PC-3 (cell line): ENCODE data around the gene RNF157. TPM values are rescaled to one million over a fixed set of nuclear protein-coding genes. Genes with fewer than 3 reads are reported as not detected.
A peak's percentile ranks its signal among the peaks of the same experiment; 100 is the strongest.

ENCODE experiments used
- ATAC-seq: fragments of 200-7000 bp; cut with Tn5 transposase; 2 replicates; pipeline ENCODE4 v1.9.1; 2020; ENCODE audit warnings: mild to moderate bottlenecking, moderate library complexity
- BruUV-seq: library from RNA; stranded (reverse); fragments of 400-500 nt; replicated peaks from 2 replicates; lab custom pipeline; 2021; lab: Mats Ljungman, UMichigan
- CTCF ChIA-PET: fragments of 300-600 bp; sonication (Branson Sonifier 250); formaldehyde crosslinking; loops from one replicate; lab custom pipeline; 2022; ENCODE audit warnings: antibody characterized with exemption; lab: Charles Lee
- POLR2A ChIA-PET: fragments of 300-600 bp; sonication (Branson Sonifier 250); formaldehyde crosslinking; loops from one replicate; lab custom pipeline; 2022; ENCODE audit warnings: antibody characterized with exemption; ENCODE audit not compliant: unreplicated experiment; lab: Charles Lee
- DNase-seq: peaks from one replicate; pipeline ENCODE4 v3.0.0-alpha.2; 2015
- H2AFZ ChIP-seq: fragments of 300-600 bp; sonication (generic); 2 replicates; pipeline ENCODE4 v1.6.0; 2016; ENCODE audit warnings: antibody characterized with exemption, low read length
- H3F3A ChIP-seq: fragments of 300-600 bp; sonication (generic); one replicate; pipeline ENCODE4 v1.6.0; 2017; ENCODE audit warnings: antibody characterized with exemption, low read length, control low read depth, mild to moderate bottlenecking; ENCODE audit not compliant: unreplicated experiment
- H3K27ac ChIP-seq: fragments of 300-600 bp; sonication (generic); 2 replicates; pipeline ENCODE4 v1.5.1; 2016; ENCODE audit warnings: mild to moderate bottlenecking, low read length
- H3K27me3 ChIP-seq: fragments of 300-600 bp; sonication (generic); 2 replicates; pipeline ENCODE4 v1.6.1; 2016; ENCODE audit warnings: low read length, mixed read lengths
- H3K36me3 ChIP-seq: fragments of 300-600 bp; sonication (generic); 2 replicates; pipeline ENCODE4 v1.6.1; 2016; ENCODE audit warnings: low read depth, mixed run types, low read length, mixed read lengths
- H3K4me1 ChIP-seq: fragments of 300-600 bp; sonication (generic); 2 replicates; pipeline ENCODE4 v1.5.1; 2016; ENCODE audit warnings: low read length; ENCODE audit not compliant: insufficient read depth
- H3K4me2 ChIP-seq: fragments of 300-600 bp; sonication (generic); 2 replicates; pipeline ENCODE4 v1.6.0; 2016; ENCODE audit warnings: low read length
- H3K4me3 ChIP-seq: fragments of 300-600 bp; sonication (generic); 2 replicates; pipeline ENCODE4 v1.5.1; 2016; ENCODE audit warnings: mild to moderate bottlenecking, low read length, mixed read lengths
- H3K79me2 ChIP-seq: fragments of 300-600 bp; sonication (generic); 2 replicates; pipeline ENCODE4 v1.6.1; 2017; ENCODE audit warnings: low read length, mixed read lengths
- H3K9ac ChIP-seq: fragments of 300-600 bp; sonication (generic); 2 replicates; pipeline ENCODE4 v1.6.0; 2016; ENCODE audit warnings: mild to moderate bottlenecking, low read length
- H3K9me2 ChIP-seq: fragments of 300-600 bp; sonication (generic); replicated peaks from 2 replicates; pipeline ENCODE4 v1.6.1; 2016; ENCODE audit warnings: mixed run types, low read length, mixed read lengths
- H3K9me3 ChIP-seq: fragments of 300-600 bp; sonication (generic); 2 replicates; pipeline ENCODE4 v1.6.1; 2016; ENCODE audit warnings: low read length, mixed read lengths
- H4K20me1 ChIP-seq: fragments of 300-600 bp; sonication (generic); 2 replicates; pipeline ENCODE4 v1.6.1; 2016; ENCODE audit warnings: low read length, mixed read lengths
- CTCF ChIP-seq: fragments of 300-600 bp; sonication (generic); conservative IDR thresholded peaks from 2 replicates; pipeline ENCODE4 v1.5.1; 2017; ENCODE audit warnings: antibody characterized with exemption, low read depth, mild to moderate bottlenecking, low read length
- EZH2 ChIP-seq: fragments of 300-600 bp; sonication (generic); IDR thresholded peaks from one replicate; pipeline ENCODE4 v1.6.1; 2017; ENCODE audit warnings: antibody characterized with exemption, mild to moderate bottlenecking, low read length; ENCODE audit not compliant: unreplicated experiment
- EZH2phosphoT487 ChIP-seq: fragments of 300-600 bp; sonication (generic); IDR thresholded peaks from 2 replicates; pipeline ENCODE4 v1.6.1; 2018; ENCODE audit warnings: mild to moderate bottlenecking, antibody characterized with exemption, low read length, borderline replicate concordance
- intact Hi-C: fragments of 100-400 bp; cut with micrococcal nuclease; formaldehyde crosslinking; loops from 2 replicates; pipeline ENCODE4 v1.9.0; 2023
- total RNA-seq: library from RNA; depleted of rRNA; stranded (reverse); fragments of >200 nt; gene quantifications from 2 replicates; pipeline ENCODE4 v1.2.3, GENCODE V29; 2014

Gene RNF157
- total RNA-seq, 1 experiment from 2014 or later = 7.4 TPM

DNA sequence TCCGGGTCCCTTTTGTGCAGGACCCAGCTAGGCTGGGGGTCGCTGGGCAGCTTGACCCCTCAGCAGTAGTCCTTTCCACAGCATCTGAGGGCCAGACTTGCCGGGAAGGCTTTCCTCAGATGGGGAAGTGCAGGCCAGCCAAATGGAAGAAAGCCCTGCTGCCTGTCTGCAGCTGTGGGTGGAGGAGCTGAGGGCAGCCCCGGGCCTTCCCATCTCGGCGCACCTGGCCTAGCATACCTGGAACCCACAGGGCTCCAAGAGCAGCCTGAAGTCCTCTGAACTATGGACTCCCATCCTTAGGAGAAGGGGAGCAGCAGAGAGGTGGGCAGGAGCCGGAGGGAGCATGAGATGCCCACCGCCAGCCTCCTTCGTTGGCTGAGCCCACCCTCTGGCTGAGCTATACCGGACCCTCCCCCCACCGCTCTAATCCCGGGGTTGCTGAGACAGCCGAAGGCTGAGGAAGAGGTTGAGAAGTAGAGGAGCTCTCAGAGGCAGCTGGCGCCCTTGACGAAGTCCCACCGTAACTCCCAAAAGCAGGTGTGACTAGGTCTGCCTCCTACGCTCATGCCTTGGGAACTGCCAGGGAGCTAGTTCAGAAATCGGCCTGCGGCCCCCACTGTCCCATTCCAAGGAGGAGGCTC is 38.1 kb upstream of the RNF157 start:
- no peak overlapping the region for H3K4me3 ChIP-seq
- H2AFZ ChIP-seq = no peak overlapping the region
- POLR2A ChIA-PET = interaction anchor here (0.6 kb wide), 1 partner anchor 20 kb away, joined by 7 read pairs; no protein-coding TSS in a partner anchor

DNA sequence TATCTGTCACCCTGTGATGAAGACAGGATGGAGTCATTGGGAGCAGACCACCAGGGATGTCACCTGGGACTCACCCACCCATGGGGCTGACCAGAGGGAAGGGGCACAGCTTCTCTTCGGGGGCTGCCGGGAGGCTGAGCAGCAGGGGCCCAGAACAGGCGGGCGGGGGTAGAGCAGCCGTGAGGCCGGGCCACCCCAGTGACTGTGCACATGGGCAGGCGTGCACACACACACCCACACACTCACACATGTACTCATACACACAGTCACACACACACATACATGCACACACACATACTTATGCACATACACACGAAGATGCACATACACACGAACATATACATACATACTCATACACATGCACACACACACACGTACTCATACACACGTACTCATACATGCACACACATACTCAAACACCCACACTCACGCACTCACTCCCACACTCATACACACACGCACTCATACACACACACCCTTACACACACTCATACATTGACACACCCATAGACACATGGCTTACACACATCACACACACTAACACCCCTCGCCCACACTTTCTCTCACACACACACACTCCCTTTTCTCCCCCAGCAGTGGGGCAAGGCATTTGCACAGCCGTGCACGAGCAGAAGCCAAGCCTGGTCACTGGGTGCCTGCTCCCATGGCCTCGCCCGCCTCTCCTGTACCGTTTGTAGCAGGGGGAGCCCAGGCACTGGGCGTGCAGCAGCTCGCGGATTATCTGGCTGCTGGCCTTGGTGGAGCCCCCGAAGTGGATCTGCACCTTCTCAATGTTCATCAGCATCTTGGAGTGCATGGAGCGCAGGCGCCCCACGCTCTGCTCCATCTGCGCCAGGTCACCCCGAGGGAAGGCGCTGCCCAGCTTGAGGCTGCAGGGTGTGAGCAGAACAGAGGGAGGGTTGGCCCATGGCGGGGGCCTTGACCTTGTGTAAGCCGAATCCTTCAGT is 37.3 kb upstream of the RNF157 start:
- BruUV-seq = no TSS peak
- TF ChIP-seq EZH2 = no peak
- no peak for TF ChIP-seq EZH2phosphoT487
- no peak for TF ChIP-seq CTCF
- H2AFZ ChIP-seq = peak overlapping the region; percentile 40; the same call in 1 of the 2 replicates
- H3K9ac ChIP-seq = peak overlapping the region; percentile 3; the same call in 1 of the 2 replicates
- peak overlapping the region; percentile 2; the same call in 1 of the 2 replicates for H3K4me2 ChIP-seq
- ChIA-PET CTCF (no interaction called here), POLR2A (no interaction called here)
- no peaks in the 10 kb centered on the region for H3K79me2 ChIP-seq
- no peaks in the 10 kb centered on the region for H3F3A ChIP-seq
- peak overlapping the region; percentile 61 for H3K27ac ChIP-seq
- ATAC-seq (no peak), DNase-seq (no peak)
- no peaks in the 10 kb centered on the region for H3K9me2 ChIP-seq
- no peak overlapping the region for H3K4me3 ChIP-seq
- intact Hi-C loops = loop anchor here (10.0 kb wide), 1 partner anchor 373 kb away; the partner anchor contains the start of gene MRPL38
- H3K4me1 ChIP-seq = peaks cover 13% of the 10 kb centered on the region
- no peaks in the 10 kb centered on the region for H4K20me1 ChIP-seq
- H3K27me3 ChIP-seq = no peaks in the 10 kb centered on the region
- H3K36me3 ChIP-seq = no peaks in the 10 kb centered on the region
- H3K9me3 ChIP-seq = no peaks in the 10 kb centered on the region

More for the DNA sequence above, 38.1 kb upstream of the RNF157 start:
- no peaks in the 10 kb centered on the region for H4K20me1 ChIP-seq
- H3K79me2 ChIP-seq = no peaks in the 10 kb centered on the region
- H3K27me3 ChIP-seq = no peaks in the 10 kb centered on the region
- DNase-seq (no peak), ATAC-seq (no peak)
- H3K9ac ChIP-seq = no peak overlapping the region
- CTCF ChIA-PET = interaction anchor here (1.3 kb wide), 1 partner anchor 97 kb away, joined by 4 read pairs; no protein-coding TSS in a partner anchor
- BruUV-seq = no TSS peak
- intact Hi-C loops = loop anchor here (10.0 kb wide), 1 partner anchor 374 kb away; the partner anchor contains the start of gene MRPL38
- H3K9me3 ChIP-seq = no peaks in the 10 kb centered on the region
- H3K27ac ChIP-seq = no peak overlapping the region
- H3F3A ChIP-seq = no peaks in the 10 kb centered on the region
- H3K4me1 ChIP-seq = peaks cover 13% of the 10 kb centered on the region
- no peak overlapping the region for H3K4me2 ChIP-seq
- TF ChIP-seq EZH2 (no peak), CTCF (no peak), EZH2phosphoT487 (no peak)
- H3K36me3 ChIP-seq = no peaks in the 10 kb centered on the region
- no peaks in the 10 kb centered on the region for H3K9me2 ChIP-seq
